ENCODE measurements around the gene PPP1R11.
A peak's percentile ranks its signal among the peaks of the same experiment; 100 is the strongest.
"Not testable (repeated sequence)": the region's sequence is repeated elsewhere in the genome, so short reads cannot be mapped to it uniquely, and the experiment has no call there.

The PPP1R11 gene, protein sequence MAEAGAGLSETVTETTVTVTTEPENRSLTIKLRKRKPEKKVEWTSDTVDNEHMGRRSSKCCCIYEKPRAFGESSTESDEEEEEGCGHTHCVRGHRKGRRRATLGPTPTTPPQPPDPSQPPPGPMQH

GRCh38 chr6:30066577-30067459 is at the start of gene PPP1R11:
Gene PPP1R11 (plus strand): TSS chr6:30067198. CDS start chr6:30067411, 213 bp downstream.
- DNase-seq = peak; percentile 98

- DNase-seq = no peak
Measured at GRCh38 chr6:30019819-30020218, 47.2 kb upstream of the PPP1R11 start.

DNA sequence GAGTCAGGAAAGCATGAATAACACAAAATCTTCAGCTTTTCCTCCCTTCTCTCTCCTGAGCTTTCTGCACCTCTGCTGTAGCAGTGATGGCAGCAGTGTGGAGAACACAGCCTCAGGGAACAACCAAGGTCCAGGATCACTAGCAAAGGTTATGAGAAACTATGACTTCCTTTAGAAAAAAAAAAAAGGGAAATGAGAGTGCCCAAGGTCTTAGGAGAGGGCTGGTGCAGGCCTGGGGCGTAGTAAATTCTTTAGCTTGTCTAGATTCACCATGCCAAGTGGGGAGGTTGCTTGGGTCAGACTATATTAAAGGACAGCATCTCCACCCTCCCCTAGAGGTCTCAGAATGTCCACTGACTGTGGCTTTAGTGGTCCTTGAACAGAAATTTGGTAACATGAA is 46.4 kb upstream of the PPP1R11 start:
- DNase-seq = no peak

- no peak for DNase-seq
Measured at GRCh38 chr6:30022189-30022588, 44.8 kb upstream of the PPP1R11 start.

- DNase-seq = not testable (repeated sequence)
Measured at GRCh38 chr6:30022712-30023111, 44.3 kb upstream of the PPP1R11 start.

DNA sequence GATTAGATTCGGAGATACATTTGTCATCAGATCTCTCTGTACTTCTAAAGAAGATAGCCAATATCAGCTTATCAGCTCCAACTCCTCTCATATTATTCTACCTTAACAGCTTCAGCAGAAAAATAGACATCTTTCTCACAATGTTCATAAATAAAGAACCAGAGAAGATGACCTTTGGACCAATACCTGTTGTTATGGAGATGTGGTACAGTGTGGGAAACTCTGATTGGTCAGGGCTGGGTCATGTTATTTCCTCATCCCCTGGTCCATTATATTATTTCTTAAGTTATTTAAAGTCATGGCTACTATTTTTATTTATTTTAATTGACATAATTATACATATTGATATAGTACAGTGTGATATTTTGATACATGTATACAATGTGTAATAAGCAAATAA is 41.8 kb upstream of the PPP1R11 start:
- no peak for DNase-seq

- DNase-seq = no peak
Measured at GRCh38 chr6:30029588-30029987, 37.4 kb upstream of the PPP1R11 start.

DNA sequence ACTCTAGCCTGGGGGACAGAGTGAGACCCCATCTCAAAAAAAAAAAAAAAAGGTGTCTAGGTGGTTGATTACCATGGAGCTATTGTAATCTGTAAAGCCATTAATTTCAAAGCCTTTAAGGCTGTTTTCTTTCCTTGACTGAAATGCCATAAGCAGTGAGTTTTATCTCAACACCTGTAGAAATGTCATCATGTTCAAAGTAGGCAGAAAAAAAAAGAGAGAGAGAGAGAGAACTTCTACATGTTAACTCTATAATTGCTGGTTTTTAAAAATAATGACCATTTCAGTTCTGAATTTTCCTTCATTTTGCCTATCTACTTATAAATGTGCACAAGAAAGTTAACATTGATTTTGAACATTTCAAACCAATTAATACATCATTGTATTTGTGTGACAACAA is 35.6 kb upstream of the PPP1R11 start:
- DNase-seq = no peak

DNA sequence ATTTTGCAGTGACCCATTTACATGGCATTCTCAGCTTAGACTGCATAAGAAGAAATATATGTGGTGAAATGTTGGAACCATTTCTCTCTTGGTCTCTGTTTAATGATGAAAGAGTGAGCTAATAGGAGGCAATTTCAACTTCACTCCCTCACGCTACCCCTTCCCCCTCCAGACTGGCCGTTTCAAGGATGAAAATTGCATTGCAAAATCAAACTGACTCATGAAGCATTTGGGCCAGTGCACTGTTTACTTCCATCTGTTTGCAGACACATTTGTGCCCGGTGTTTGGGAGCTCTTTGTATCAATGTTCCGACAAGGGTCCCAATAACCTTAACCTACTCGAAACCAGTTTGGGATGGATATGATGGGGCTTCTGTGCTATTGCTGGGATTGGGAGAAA is 33.6 kb upstream of the PPP1R11 start:
- DNase-seq = not testable (repeated sequence)

DNA sequence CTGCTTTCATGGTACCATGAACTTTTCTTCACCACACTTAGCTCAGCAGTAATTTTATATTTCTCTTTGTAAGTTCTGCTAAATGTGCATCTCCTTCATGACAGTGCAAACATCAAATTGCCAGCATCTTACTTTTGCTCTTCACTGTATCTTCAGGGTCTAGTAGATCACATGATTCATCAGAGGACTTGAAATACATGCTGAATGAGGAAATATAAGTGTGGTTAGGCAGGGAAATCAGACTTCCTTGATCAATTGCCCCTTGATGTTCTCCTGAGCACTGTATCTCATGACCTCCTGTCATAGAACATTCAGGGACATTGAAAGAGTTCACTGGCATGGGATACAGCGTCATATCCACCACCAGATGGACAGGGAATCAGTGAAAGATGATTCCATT is 31.2 kb upstream of the PPP1R11 start:
- no peak for DNase-seq

DNA sequence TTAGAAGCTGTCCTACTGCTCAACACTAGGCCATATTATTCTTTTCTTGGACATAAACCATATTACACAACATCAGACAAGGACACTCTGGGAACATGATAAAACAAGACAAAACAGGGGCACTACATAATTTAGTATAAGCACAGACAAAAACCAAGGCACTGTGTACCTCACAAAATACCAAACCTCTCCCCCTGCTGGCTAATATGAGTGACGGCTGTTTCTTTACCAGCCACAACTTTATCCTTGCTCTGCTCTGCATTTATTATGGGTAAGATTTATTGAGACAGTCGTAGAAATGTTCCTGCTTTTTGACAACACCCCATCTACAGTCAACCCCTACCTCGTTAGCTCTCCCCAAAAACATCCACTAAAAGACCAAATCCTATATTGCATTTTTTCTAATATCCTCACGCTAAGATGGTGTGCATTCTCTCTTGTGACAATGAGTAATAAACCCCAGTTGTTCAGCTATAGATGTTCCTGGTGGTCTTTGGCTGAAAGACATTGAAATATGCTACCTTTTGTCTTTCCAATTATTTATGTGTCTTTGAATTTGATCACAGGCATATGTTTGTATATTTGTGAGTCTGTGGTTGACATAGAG is 29.7 kb upstream of the PPP1R11 start:
- peak; percentile 2 for DNase-seq

GRCh38 chr6:30041221-30041620 is 25.8 kb upstream of the PPP1R11 start:
- no peak for DNase-seq

- no peak for DNase-seq
Measured at GRCh38 chr6:30041821-30042220, 25.2 kb upstream of the PPP1R11 start.

DNA sequence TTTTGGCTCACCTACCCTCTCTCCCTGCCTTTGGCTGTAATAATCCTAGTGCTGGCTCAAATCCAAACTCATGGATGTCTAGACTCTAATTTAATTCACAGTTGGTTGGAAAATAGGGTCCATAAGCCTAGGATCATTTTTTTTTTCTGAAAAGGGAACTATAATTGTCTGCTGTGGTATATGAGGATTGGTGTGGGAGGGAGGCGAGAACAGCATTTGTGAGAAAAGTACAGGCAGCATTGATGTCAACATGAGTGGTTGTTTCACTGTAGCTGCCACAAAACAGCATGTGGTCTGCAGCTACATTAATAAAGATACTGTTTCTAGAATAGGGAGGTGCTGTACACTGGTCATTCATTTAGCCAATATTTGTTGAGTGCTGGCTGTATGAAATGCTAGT is 24.5 kb upstream of the PPP1R11 start:
- DNase-seq = no peak

GRCh38 chr6:30042914-30043313 is 24.1 kb upstream of the PPP1R11 start:
- DNase-seq = no peak

DNA sequence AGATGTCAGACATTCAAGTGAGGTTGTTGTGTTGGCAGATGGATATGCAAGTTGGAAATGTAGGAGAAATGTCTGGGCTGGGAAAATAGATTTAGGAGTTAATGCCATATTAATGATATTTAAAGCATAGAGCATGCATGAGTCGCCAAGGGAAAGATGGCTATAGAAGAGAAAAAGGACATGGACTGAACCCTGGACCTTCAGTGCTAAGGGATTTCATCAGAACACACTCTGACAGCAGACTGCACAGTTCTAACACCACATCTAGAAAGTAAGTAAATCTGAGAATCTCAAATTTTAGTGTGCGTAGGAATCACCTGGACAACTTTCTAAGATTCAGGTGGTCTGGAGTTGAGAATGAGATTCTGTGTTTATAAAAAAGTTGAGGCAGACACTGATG is 23.3 kb upstream of the PPP1R11 start:
- DNase-seq = no peak

GRCh38 chr6:30044630-30045029 is 22.4 kb upstream of the PPP1R11 start:
- no peak for DNase-seq

- no peak for DNase-seq
Measured at GRCh38 chr6:30047220-30047619, 19.8 kb upstream of the PPP1R11 start.

- DNase-seq = no peak
Measured at GRCh38 chr6:30053682-30054081, 13.3 kb upstream of the PPP1R11 start.

- no peak for DNase-seq
Measured at GRCh38 chr6:30055513-30055912, 11.5 kb upstream of the PPP1R11 start.

DNA sequence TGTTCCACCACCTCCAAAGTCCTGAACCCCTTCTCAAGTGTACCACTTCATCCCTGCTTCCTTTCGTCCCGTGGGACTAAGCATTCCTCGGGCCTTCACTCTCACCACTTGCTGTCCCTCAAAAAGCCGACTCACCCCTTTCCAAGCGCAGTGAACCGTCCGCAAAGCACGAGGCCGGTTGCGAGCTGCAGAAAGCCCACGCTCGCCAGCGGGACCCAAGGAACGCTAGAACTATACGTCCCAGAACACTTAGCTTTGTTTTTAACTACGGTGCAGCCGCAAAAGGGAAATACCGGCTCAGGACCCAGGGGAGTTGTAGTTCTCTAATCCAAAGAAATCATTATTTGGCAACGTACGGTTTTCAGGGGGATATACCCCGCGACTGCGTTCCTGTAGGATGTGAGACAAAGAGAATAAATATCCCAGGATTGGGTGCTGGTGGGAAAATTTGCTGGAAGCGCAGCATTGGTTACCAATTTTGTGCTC is 6.3 kb upstream of the PPP1R11 start:
- DNase-seq = peak; percentile 23

DNA sequence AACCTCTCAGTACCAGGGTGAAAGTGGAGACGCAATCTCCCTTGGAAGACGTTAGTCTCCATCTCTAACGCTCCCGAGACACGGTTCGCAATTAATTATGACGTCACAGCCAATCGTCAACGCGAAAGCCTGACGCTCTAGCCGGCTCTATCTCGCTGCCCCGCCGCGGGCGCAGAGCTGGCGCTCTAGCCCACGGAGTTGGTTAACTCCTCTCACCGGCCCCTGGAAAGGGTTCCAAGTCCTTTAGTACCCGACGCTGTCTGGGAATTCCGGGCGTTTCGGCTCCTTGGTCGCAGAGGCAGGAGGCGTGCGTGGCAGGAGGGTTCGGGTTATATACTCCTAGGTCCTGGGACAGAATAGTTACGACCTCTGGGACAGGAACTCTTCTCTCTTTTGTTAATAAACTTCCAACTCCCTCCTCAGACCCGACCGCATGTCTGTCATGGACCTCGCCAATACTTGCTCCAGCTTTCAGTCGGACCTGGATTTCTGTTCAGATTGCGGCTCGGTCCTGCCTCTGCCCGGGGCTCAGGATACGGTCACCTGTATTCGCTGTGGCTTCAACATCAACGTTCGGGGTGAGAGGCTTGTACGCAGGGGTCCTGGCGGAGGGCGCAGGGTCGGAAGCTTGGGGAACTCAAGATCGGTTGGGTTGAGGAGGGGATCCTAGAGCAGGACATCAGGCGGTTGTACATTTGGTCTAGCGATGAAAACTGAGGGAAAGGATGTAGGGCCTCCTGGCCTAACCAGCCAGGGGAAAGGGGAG is 5.7 kb upstream of the PPP1R11 start, which contains the start of gene POLR1H:
Gene POLR1H (plus strand): TSS at position 174 of the 766 bp plus-strand sequence. CDS start 260 bp downstream, at position 434.
- DNase-seq = peak; percentile 95

DNA sequence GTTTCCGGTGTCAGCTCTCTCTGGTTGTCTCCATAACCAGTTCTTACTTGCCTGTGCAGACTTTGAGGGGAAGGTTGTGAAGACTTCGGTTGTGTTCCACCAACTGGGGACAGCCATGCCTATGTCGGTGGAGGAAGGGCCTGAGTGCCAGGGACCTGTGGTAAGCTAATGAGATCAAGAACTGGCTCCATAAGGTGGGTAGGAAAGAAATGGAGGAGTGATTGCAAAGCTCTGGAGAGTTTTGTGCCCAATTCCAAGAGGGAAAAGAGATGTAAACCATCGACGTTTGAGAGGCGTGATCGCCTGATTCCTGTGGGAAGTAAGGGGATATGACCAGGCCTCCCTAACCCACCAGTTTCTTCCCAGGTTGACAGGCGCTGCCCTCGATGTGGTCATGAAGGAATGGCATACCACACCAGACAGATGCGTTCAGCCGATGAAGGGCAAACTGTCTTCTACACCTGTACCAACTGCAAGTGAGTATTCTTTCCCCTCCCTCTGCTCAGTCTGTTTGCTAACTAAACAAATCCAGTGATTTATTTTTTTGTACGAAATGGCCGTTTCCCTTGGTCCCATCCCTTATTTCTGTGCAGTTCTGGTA is 5.0 kb upstream of the PPP1R11 start:
- DNase-seq = no peak
